ENCODE measurements around the gene ZFYVE28.

DNA sequence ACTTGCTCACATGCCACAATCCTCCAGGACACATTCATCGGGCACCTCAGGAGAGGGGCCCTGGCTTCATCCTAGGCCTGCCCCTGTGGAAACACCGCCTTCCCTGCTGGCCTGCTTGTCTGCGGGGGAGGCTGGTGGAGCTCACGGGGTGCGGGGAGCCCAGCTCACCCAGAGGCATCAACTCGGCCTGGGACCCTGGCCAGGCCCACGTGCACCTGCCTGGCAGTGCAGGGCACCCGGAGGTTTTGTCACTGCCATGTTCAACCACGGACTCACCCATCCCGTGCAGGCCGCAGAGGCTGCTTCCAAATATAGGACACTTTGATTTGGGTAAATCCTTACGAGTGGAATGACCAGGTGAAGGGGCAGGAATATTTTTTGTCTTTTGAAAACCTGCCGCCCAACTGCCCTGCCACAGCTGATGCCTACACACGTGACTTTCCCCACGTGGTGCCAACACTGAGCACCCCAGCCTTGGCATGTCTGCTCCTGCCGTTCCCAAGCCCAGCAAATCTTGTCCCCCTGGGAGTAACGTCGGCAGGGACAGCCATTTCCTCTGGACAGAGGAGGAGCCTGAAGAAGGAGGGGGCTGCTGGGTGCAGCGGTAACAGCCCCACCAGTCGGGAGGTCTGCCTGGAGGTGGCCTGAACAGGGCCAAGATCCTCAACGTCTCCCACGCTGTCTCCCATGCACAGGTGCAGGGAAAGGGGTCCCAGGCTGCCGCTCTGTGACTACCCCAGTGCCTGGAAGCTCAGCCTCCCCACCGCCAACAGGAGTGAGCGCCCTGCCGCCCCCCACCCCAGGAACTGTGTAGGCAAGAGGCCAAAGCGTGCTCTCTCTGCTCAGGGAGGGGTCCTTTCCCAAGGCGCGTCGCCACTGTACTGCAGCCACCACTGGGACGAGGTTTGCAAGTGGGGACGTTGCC, 165.0 kb downstream of the ZFYVE28 start:
- TF ChIP-seq, protein P1, sequence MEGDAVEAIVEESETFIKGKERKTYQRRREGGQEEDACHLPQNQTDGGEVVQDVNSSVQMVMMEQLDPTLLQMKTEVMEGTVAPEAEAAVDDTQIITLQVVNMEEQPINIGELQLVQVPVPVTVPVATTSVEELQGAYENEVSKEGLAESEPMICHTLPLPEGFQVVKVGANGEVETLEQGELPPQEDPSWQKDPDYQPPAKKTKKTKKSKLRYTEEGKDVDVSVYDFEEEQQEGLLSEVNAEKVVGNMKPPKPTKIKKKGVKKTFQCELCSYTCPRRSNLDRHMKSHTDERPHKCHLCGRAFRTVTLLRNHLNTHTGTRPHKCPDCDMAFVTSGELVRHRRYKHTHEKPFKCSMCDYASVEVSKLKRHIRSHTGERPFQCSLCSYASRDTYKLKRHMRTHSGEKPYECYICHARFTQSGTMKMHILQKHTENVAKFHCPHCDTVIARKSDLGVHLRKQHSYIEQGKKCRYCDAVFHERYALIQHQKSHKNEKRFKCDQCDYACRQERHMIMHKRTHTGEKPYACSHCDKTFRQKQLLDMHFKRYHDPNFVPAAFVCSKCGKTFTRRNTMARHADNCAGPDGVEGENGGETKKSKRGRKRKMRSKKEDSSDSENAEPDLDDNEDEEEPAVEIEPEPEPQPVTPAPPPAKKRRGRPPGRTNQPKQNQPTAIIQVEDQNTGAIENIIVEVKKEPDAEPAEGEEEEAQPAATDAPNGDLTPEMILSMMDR (IDR thresholded peaks at IDR 0.05) = no peak
- no peak for TF ChIP-seq POLR2A (IDR thresholded peaks at IDR 0.05)
- TF ChIP-seq EP300 (IDR thresholded peaks at IDR 0.05) = no peak
